HEK293 (cell line): ENCODE measurements around the gene KCNS1.
A peak's percentile ranks its signal among the peaks of the same experiment; 100 is the strongest.

Experiments used
- CTCF ChIA-PET: fragments of 350-600 bp; formaldehyde crosslinking; extraction: SDS; loops from one replicate; lab custom pipeline; 2021; ENCODE audit warnings: antibody characterized with exemption; lab: Yijun Ruan, JAX
- POLR2A ChIA-PET: fragments of 300-600 bp; formaldehyde crosslinking; extraction: SDS; loops from one replicate; lab custom pipeline; 2020; ENCODE audit warnings: antibody characterized with exemption, inconsistent platforms; lab: Yijun Ruan, JAX
- H3K27ac ChIP-seq: fragments of 200-500 bp; sonication (Bioruptor generic); 2 replicates; pipeline ENCODE4 v1.5.1; 2014; ENCODE audit warnings: low read depth, low read length, control low read depth, inconsistent platforms; ENCODE audit errors: extremely low read depth
- H3K36me3 ChIP-seq, 2 experiments: fragments of 200-500 bp in 1 of 2; sonication (Bioruptor generic) in 1 of 2; 1 replicate in 1 of 2; 2 replicates in 1 of 2; pipeline ENCODE4 v1.5.1; 2014 to 2017; ENCODE audit warnings: inconsistent platforms in 2 of 2, low read length in 2 of 2; ENCODE audit not compliant: control insufficient read depth in 2 of 2, insufficient read depth in 1 of 2
- H3K4me1 ChIP-seq: fragments of 200-500 bp; sonication (Bioruptor generic); 2 replicates; pipeline ENCODE4 v1.5.1; 2014; ENCODE audit warnings: mild to moderate bottlenecking, low read length, inconsistent platforms; ENCODE audit not compliant: control insufficient read depth, insufficient read depth
- H3K4me3 ChIP-seq: 2 replicates; pipeline ENCODE4 v1.5.1; 2011; ENCODE audit warnings: low read depth, mild to moderate bottlenecking, control low read depth, low read length, moderate library complexity
- H3K9me3 ChIP-seq: fragments of 200-500 bp; sonication (Bioruptor generic); 2 replicates; pipeline ENCODE4 v1.5.1; 2014; ENCODE audit warnings: low read depth, low read length, inconsistent platforms; ENCODE audit not compliant: control insufficient read depth, insufficient read depth
- AEBP2 ChIP-seq: fragments of 450-650 bp; formaldehyde crosslinking; IDR thresholded peaks from 2 replicates; pipeline ENCODE4 v1.5.1; 2016; ENCODE audit warnings: missing biosample characterization, missing genetic modification characterization, borderline replicate concordance
- FEZF1 ChIP-seq: fragments of 450-650 bp; formaldehyde crosslinking; IDR thresholded peaks from 2 replicates; pipeline ENCODE4 v1.5.1; 2016; ENCODE audit warnings: missing biosample characterization, missing genetic modification characterization
- OSR2 ChIP-seq: fragments of 450-650 bp; formaldehyde crosslinking; IDR thresholded peaks from 2 replicates; pipeline ENCODE4 v1.5.1; 2016; ENCODE audit warnings: missing biosample characterization, missing genetic modification characterization
- OVOL3 ChIP-seq: fragments of 450-650 bp; formaldehyde crosslinking; IDR thresholded peaks from 2 replicates; pipeline ENCODE4 v1.5.1; 2016; ENCODE audit warnings: missing biosample characterization, missing genetic modification characterization
- PRDM10 ChIP-seq: fragments of 450-650 bp; formaldehyde crosslinking; IDR thresholded peaks from 2 replicates; pipeline ENCODE4 v1.5.1; 2016; ENCODE audit warnings: missing biosample characterization, missing genetic modification characterization
- SCRT2 ChIP-seq: fragments of 450-650 bp; formaldehyde crosslinking; IDR thresholded peaks from 2 replicates; pipeline ENCODE4 v1.5.1; 2016; ENCODE audit warnings: missing biosample characterization, missing genetic modification characterization
- ZBTB1 ChIP-seq: fragments of 450-650 bp; formaldehyde crosslinking; IDR thresholded peaks from 2 replicates; pipeline ENCODE4 v1.5.1; 2016; ENCODE audit warnings: missing biosample characterization, missing genetic modification characterization
- ZBTB26 ChIP-seq: fragments of 450-650 bp; formaldehyde crosslinking; optimal IDR thresholded peaks from 2 replicates; pipeline ENCODE3; 2016; ENCODE audit warnings: missing biosample characterization, mild to moderate bottlenecking, missing genetic modification characterization
- ZBTB8A ChIP-seq: fragments of 450-650 bp; formaldehyde crosslinking; IDR thresholded peaks from 2 replicates; pipeline ENCODE4 v1.5.1; 2016; ENCODE audit warnings: missing biosample characterization, missing genetic modification characterization
- ZNF394 ChIP-seq: fragments of 450-650 bp; formaldehyde crosslinking; IDR thresholded peaks from 2 replicates; pipeline ENCODE4 v1.5.1; 2016; ENCODE audit warnings: missing biosample characterization, missing genetic modification characterization, mild to moderate bottlenecking, moderate library complexity, borderline replicate concordance
- ZNF416 ChIP-seq: fragments of 450-650 bp; formaldehyde crosslinking; IDR thresholded peaks from 2 replicates; pipeline ENCODE4 v1.5.1; 2016; ENCODE audit warnings: missing biosample characterization, missing genetic modification characterization
- ZNF580 ChIP-seq: fragments of 450-650 bp; formaldehyde crosslinking; IDR thresholded peaks from 2 replicates; pipeline ENCODE4 v1.5.1; 2016; ENCODE audit warnings: missing biosample characterization, missing genetic modification characterization
- ZNF596 ChIP-seq: fragments of 450-650 bp; IDR thresholded peaks from 2 replicates; pipeline ENCODE4 v1.5.0; 2018; ENCODE audit warnings: missing biosample characterization, mild to moderate bottlenecking, missing genetic modification characterization, moderate library complexity

KCNS1 gene

GRCh38 chr20:45055056-45055455 lies 45.9 kb downstream of the KCNS1 start:
- ChIA-PET CTCF (interaction anchor here (0.6 to 5.6 kb wide), 3 partner anchors 12 to 1208 kb away, joined by 4 to 46 read pairs (median 4); no protein-coding TSS in a partner anchor), POLR2A (no interaction called here)
- H3K9me3 ChIP-seq = no peaks in the 10 kb centered on the region
- no peak overlapping the region for H3K4me3 ChIP-seq
- H3K27ac ChIP-seq = no peak overlapping the region
- peaks cover 0 to 23% of the 10 kb centered on the region in 2 experiments; a peak in 1 of 3 replicates for H3K36me3 ChIP-seq
- 0 out of 2 replicates have a peak, but pooled peaks cover 3% of the 10 kb centered on the region for H3K4me1 ChIP-seq
- no peak for TF ChIP-seq ZNF580 (tag by site-specific recombination)
- TF ChIP-seq PRDM10 (tag by site-specific recombination) = peak; percentile 33; the same call in 1 of the 2 replicates

GRCh38 chr20:45053430-45054351 lies 47.2 kb downstream of the KCNS1 start:
- no peak for TF ChIP-seq ZNF596
- TF ChIP-seq, all 188 proteins: peak for 0
- no peaks in the 10 kb centered on the region for H3K9me3 ChIP-seq
- peaks cover 0 to 23% of the 10 kb centered on the region in 2 experiments; a peak in 1 of 3 replicates for H3K36me3 ChIP-seq
- H3K4me1 ChIP-seq = 0 out of 2 replicates have a peak, but pooled peaks cover 3% of the 10 kb centered on the region
- no peak overlapping the region for H3K4me3 ChIP-seq
- H3K27ac ChIP-seq = no peak overlapping the region
- ChIA-PET POLR2A (no interaction called here), CTCF (interaction anchor here (0.7 to 5.6 kb wide), 4 partner anchors 10 to 238 kb away, joined by 3 to 46 read pairs (median 9); no protein-coding TSS in a partner anchor)

GRCh38 chr20:45052698-45053429 lies 48.1 kb downstream of the KCNS1 start:
- CTCF ChIA-PET = interaction anchor here (0.6 to 5.6 kb wide), 7 partner anchors 10 to 1213 kb away, joined by 3 to 46 read pairs (median 3); no protein-coding TSS in a partner anchor
- 0 out of 2 replicates have a peak, but pooled peaks cover 3% of the 10 kb centered on the region for H3K4me1 ChIP-seq
- peaks cover 0 to 23% of the 10 kb centered on the region in 2 experiments; a peak in 1 of 3 replicates for H3K36me3 ChIP-seq
- POLR2A ChIA-PET = no interaction called here
- H3K9me3 ChIP-seq = no peaks in the 10 kb centered on the region
- TF ChIP-seq FEZF1 (no peak), ZBTB8A (no peak), OVOL3 (tag by site-specific recombination) (no peak), ZNF394 (tag by site-specific recombination) (no peak), ZBTB1 (no peak), SCRT2 (tag by site-specific recombination) (0 out of 2 replicates have a peak, but pooled peaks have one; percentile 5), AEBP2 (tag by site-specific recombination) (no peak), OSR2 (tag by site-specific recombination) (peak; percentile 25; the same call in 1 of the 2 replicates), ZBTB26 (no peak), ZNF416 (tag by site-specific recombination) (no peak)
- no peak overlapping the region for H3K27ac ChIP-seq
- no peak overlapping the region for H3K4me3 ChIP-seq
